Fibroblast of lung (primary cell): Measurements from ENCODE around the gene TENM3. TPM values are rescaled to one million over a fixed set of nuclear protein-coding genes. Genes with fewer than 3 reads are reported as not detected.
A peak's percentile ranks its signal among the peaks of the same experiment; 100 is the strongest.

Experiments used
- DNase-seq, 2 donors: peaks; one replicate each; pipeline versions ENCODE4 v3.0.0 to v3.0.0-alpha.2; 2010; ENCODE audit warnings: low read depth in 2 of 2
- H2AFZ ChIP-seq: 2 replicates; pipeline ENCODE4 v1.5.1; 2012; ENCODE audit warnings: low read length, control low read depth, inconsistent platforms
- H3K27ac ChIP-seq: 2 replicates; pipeline ENCODE4 v1.5.1; 2011; ENCODE audit warnings: low read length, control low read depth; ENCODE audit not compliant: insufficient read depth
- H3K27me3 ChIP-seq: 2 replicates; pipeline ENCODE4 v1.5.1; 2011; ENCODE audit warnings: mild to moderate bottlenecking, low read length; ENCODE audit not compliant: control insufficient read depth, insufficient read depth
- H3K36me3 ChIP-seq: 2 replicates; pipeline ENCODE4 v1.5.1; 2011; ENCODE audit warnings: low read length; ENCODE audit not compliant: control insufficient read depth, insufficient read depth
- H3K4me1 ChIP-seq: 2 replicates; pipeline ENCODE4 v1.5.1; 2011; ENCODE audit warnings: low read length; ENCODE audit not compliant: control insufficient read depth, insufficient read depth; ENCODE audit errors: extremely low read depth
- H3K4me2 ChIP-seq: 2 replicates; pipeline ENCODE4 v1.5.1; 2011; ENCODE audit warnings: low read length, control low read depth; ENCODE audit not compliant: insufficient read depth; ENCODE audit errors: extremely low read depth
- H3K4me3 ChIP-seq, 4 experiments: fragments of 200-600 bp in 1 of 4; sonication (generic) in 1 of 4; replicated peaks in 1 of 4; 2 replicates each; pipeline ENCODE4 v1.5.1; 2011 to 2016; ENCODE audit warnings: low read length in 4 of 4, low read depth in 3 of 4, mild to moderate bottlenecking in 3 of 4, control low read depth in 2 of 4, inconsistent platforms in 1 of 4, mixed read lengths in 1 of 4; ENCODE audit not compliant: insufficient read depth in 1 of 4; ENCODE audit errors: control extremely low read depth in 1 of 4
- H3K79me2 ChIP-seq: 2 replicates; pipeline ENCODE4 v1.5.1; 2012; ENCODE audit warnings: mild to moderate bottlenecking, low read length, inconsistent platforms; ENCODE audit not compliant: control insufficient read depth, insufficient read depth
- H3K9ac ChIP-seq: 2 replicates; pipeline ENCODE4 v1.5.1; 2011; ENCODE audit warnings: mild to moderate bottlenecking, low read length, control low read depth; ENCODE audit not compliant: insufficient read depth
- H3K9me3 ChIP-seq: 2 replicates; pipeline ENCODE4 v1.5.1; 2012; ENCODE audit warnings: low read depth, low read length; ENCODE audit not compliant: control insufficient read depth, insufficient read depth
- H4K20me1 ChIP-seq: 2 replicates; pipeline ENCODE4 v1.5.1; 2011; ENCODE audit warnings: low read length; ENCODE audit not compliant: control insufficient read depth, insufficient read depth; ENCODE audit errors: extremely low read depth
- CTCF ChIP-seq, 2 donors: IDR thresholded peaks in 1 of 2; conservative IDR thresholded peaks in 1 of 2; 1 replicate in 1 of 2; 2 replicates in 1 of 2; pipeline ENCODE4 v1.5.1; 2011 to 2012; ENCODE audit warnings: low read length in 2 of 2, control low read depth in 1 of 2, inconsistent platforms in 1 of 2, low read depth in 1 of 2, mild to moderate bottlenecking in 1 of 2
- EZH2 ChIP-seq: IDR thresholded peaks from 2 replicates; pipeline ENCODE4 v1.5.1; 2012; ENCODE audit warnings: low read length, control low read depth, mild to moderate bottlenecking; ENCODE audit errors: missing control alignments
- polyA plus RNA-seq, 2 donors: library from polyadenylated mRNA; depleted of rRNA in 1 of 2; stranded (reverse) in 1 of 2; unstranded in 1 of 2; fragments of >200 nt; gene quantifications; 2 replicates each; pipeline ENCODE4 v1.2.1, GENCODE V29; 2011 to 2012; ENCODE audit warnings: missing spikeins in 1 of 2
- total RNA-seq: library from RNA; depleted of rRNA; stranded (reverse); fragments of >200 nt; gene quantifications from 2 replicates; pipeline ENCODE4 v1.2.1, GENCODE V29; 2014

The TENM3 gene
- total and polyA plus RNA-seq, 2 donors (not counting 1 experiment from before 2014, with no cell fraction given) = 2.7 to 3.6 TPM

GRCh38 chr4:182807767-182808548 is 564.8 kb downstream of the TENM3 start:
- Histone ChIP-seq H3K4me3 (no peak overlapping the region), H3K27ac (no peak overlapping the region), H3K36me3 (no peaks in the 10 kb centered on the region), H3K4me2 (no peak overlapping the region), H2AFZ (no peak overlapping the region), H3K9me3 (no peaks in the 10 kb centered on the region), H3K9ac (no peak overlapping the region), H3K4me1 (no peaks in the 10 kb centered on the region), H4K20me1 (no peaks in the 10 kb centered on the region), H3K27me3 (no peaks in the 10 kb centered on the region), H3K79me2 (no peaks in the 10 kb centered on the region)
- DNase-seq = no peak
- TF ChIP-seq EZH2 = no peak
- no peak for TF ChIP-seq CTCF (conservative IDR thresholded peaks at IDR 0.05 in 1 of 2, IDR thresholded peaks at IDR 0.05 in 1 of 2; ENCODE audit: low read depth in 1 of 2, low read length in 2 of 2)

GRCh38 chr4:182808673-182809416 is 565.6 kb downstream of the TENM3 start:
- Histone ChIP-seq H3K79me2 (no peaks in the 10 kb centered on the region), H4K20me1 (no peaks in the 10 kb centered on the region), H2AFZ (no peak overlapping the region), H3K4me3 (no peak overlapping the region), H3K9me3 (no peaks in the 10 kb centered on the region), H3K4me2 (no peak overlapping the region), H3K4me1 (no peaks in the 10 kb centered on the region), H3K27me3 (no peaks in the 10 kb centered on the region), H3K27ac (no peak overlapping the region), H3K36me3 (no peaks in the 10 kb centered on the region), H3K9ac (no peak overlapping the region)
- no peak for TF ChIP-seq EZH2
- no peak for TF ChIP-seq CTCF (conservative IDR thresholded peaks at IDR 0.05 in 1 of 2, IDR thresholded peaks at IDR 0.05 in 1 of 2; ENCODE audit: low read depth in 1 of 2, low read length in 2 of 2)
- peak in 1 of 2 donors; percentile 23 for DNase-seq

- Histone ChIP-seq H3K36me3 (no peaks in the 10 kb centered on the region), H3K4me1 (no peaks in the 10 kb centered on the region), H3K27me3 (no peaks in the 10 kb centered on the region), H3K27ac (no peak overlapping the region), H3K4me2 (no peak overlapping the region), H3K4me3 (no peak overlapping the region), H2AFZ (no peak overlapping the region), H4K20me1 (no peaks in the 10 kb centered on the region), H3K9me3 (no peaks in the 10 kb centered on the region), H3K9ac (no peak overlapping the region), H3K79me2 (no peaks in the 10 kb centered on the region)
- peak in 1 of 2 donors; percentile 14 for DNase-seq
- TF ChIP-seq CTCF (conservative IDR thresholded peaks at IDR 0.05 in 1 of 2, IDR thresholded peaks at IDR 0.05 in 1 of 2; ENCODE audit: low read depth in 1 of 2, low read length in 2 of 2) (peak in 1 of 2 donors; percentile 8), EZH2 (no peak)
These were observed 566.4 kb downstream of the TENM3 start for GRCh38 chr4:182809417-182810102.
